HG02943 (cell line): ENCODE measurements around the gene UQCC3.
"Not testable (repeated sequence)": the region's sequence is repeated elsewhere in the genome, so short reads cannot be mapped to it uniquely, and the experiment has no call there.

ENCODE experiments used
- ATAC-seq: cut with Tn5 transposase; IDR thresholded peaks from one replicate; pipeline ENCODE4 v1.9.1; 2021; ENCODE audit warnings: mild to moderate bottlenecking, low read depth, moderate library complexity; ENCODE audit not compliant: unreplicated experiment

Gene UQCC3

GRCh38 chr11:62693624-62694023 is 22.2 kb downstream of the UQCC3 start:
- not testable (repeated sequence) for ATAC-seq

- ATAC-seq, result no peak
Observed at GRCh38 chr11:62694455-62695167, 23.1 kb downstream of the UQCC3 start.

GRCh38 chr11:62702246-62702645 is 30.8 kb downstream of the UQCC3 start:
- no peak for ATAC-seq

GRCh38 chr11:62703921-62704320 is 32.4 kb downstream of the UQCC3 start:
- not testable (repeated sequence) for ATAC-seq

- ATAC-seq, result no peak
Observed at GRCh38 chr11:62705413-62705812, 33.9 kb downstream of the UQCC3 start.

- no peak for ATAC-seq
Observed at GRCh38 chr11:62705880-62706849, 34.7 kb downstream of the UQCC3 start.

GRCh38 chr11:62706850-62707247 is 35.4 kb downstream of the UQCC3 start:
- no peak for ATAC-seq

- ATAC-seq, result no peak
Observed at GRCh38 chr11:62707277-62707861, 35.9 kb downstream of the UQCC3 start, which contains the start of the genes BSCL2 and GNG3. BSCL2 (minus strand) TSS chr11:62707424; CDS start chr11:62707195, 229 bp downstream. GNG3 (plus strand) TSS chr11:62707676; CDS start chr11:62708296, 620 bp downstream.

- no peak for ATAC-seq
Observed at GRCh38 chr11:62708392-62708791, 36.9 kb downstream of the UQCC3 start.

- ATAC-seq, result no peak
Observed at GRCh38 chr11:62708793-62709192, 37.3 kb downstream of the UQCC3 start.

- peak; percentile 70 for ATAC-seq
Observed at GRCh38 chr11:62709247-62710000, 38.0 kb downstream of the UQCC3 start.

- ATAC-seq, result peak; percentile 7
Observed at GRCh38 chr11:62710001-62710345, 38.5 kb downstream of the UQCC3 start.

- ATAC-seq, result no peak
Observed at GRCh38 chr11:62712276-62712812, 40.9 kb downstream of the UQCC3 start.

GRCh38 chr11:62712861-62713260 is 41.4 kb downstream of the UQCC3 start:
- ATAC-seq, result no peak

- ATAC-seq, result no peak
Observed at GRCh38 chr11:62713343-62713742, 41.9 kb downstream of the UQCC3 start.

- no peak for ATAC-seq
Observed at GRCh38 chr11:62715150-62716130, 44.0 kb downstream of the UQCC3 start.

- ATAC-seq, result no peak
Observed at GRCh38 chr11:62716206-62716605, 44.7 kb downstream of the UQCC3 start.

GRCh38 chr11:62716816-62717215 is 45.3 kb downstream of the UQCC3 start:
- ATAC-seq, result no peak
